GM19193 (cell line): Measurements from ENCODE around the gene TSC1.

Experiments used
- POLR2A ChIP-seq: IDR thresholded peaks from 4 replicates; pipeline ENCODE4 v1.6.1; 2011; ENCODE audit not compliant: insufficient read depth, insufficient read length; ENCODE audit errors: extremely low read depth

Gene TSC1

DNA sequence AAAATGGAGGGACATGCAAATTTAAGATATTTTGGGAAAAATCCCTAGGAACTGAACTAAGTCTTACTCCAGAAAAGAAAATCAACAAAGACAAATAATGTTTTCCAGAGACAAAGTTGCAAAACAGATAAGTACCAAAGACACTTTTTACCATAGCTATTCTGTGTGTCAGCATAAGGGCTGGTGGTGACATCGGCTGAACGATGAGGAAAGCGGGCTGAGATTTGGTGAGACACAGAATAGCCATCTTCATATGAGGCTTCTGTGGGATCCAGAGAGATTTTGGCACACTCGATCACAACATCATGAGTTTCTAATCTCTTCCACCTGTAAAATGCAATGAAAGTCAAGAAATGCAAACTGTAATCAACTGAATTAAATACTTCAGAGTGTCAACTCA, 32.3 kb downstream of the TSC1 start:
- TF ChIP-seq POLR2A = no peak

DNA sequence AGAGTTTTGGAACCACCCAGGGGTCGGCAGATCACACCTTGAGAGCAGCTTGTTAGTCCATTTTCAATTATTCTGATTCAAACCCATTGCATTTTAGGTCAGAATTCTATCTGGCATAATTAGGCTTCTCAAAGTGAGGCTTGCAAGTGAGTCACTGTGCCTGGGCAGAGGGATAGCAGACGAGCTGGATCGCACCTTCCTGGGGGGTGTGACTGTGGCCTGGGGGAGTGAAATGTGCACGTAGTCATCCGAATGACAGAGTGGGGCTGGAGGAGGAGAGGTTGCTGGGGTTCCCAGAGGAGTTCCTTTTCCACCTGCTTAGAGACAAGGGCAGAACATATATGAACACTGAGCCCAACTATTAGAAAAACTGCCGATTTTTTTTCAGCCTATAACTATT, 34.0 kb downstream of the TSC1 start:
- TF ChIP-seq POLR2A = no peak

DNA sequence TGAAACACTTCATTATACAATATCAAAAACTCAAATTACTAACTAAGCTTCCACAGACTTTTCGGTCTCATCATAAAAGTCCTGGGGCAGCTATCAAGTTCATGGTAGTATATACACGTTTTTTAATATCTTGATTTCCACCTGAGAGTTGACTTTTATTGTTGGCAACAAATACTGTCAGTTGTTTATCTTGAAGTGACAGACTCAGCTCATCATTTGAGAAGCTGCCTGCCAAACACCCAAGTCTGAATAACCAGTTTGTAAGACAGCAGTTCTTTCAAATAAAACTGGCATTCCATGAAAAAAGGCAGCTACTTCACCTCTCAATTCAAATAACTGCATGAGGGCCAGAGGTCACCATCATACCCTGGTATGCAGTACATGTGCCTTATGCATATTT, 35.1 kb downstream of the TSC1 start:
- no peak for TF ChIP-seq POLR2A

DNA sequence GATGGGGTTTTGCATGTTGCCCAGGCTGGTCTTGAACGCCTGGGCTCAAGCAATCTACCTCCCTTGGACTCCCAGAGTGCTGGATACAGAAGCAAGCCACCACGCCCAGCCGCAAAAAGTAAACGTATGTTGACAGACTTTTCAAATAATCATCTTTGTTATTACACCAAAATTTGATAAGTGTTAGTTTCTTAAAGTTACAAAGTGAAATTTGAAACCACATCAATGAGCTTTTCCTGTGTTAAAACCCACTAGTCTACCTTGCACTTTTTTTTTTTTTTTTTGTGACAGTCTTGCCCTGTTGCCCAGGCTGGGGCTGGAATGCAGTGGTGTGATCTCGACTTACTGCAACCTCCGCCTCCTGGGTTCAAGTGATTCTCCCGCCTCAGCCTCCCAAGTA, 35.8 kb downstream of the TSC1 start:
- TF ChIP-seq POLR2A = no peak

GRCh38 chr9:132905726-132906125, 38.7 kb downstream of the TSC1 start:
- no peak for TF ChIP-seq POLR2A

DNA sequence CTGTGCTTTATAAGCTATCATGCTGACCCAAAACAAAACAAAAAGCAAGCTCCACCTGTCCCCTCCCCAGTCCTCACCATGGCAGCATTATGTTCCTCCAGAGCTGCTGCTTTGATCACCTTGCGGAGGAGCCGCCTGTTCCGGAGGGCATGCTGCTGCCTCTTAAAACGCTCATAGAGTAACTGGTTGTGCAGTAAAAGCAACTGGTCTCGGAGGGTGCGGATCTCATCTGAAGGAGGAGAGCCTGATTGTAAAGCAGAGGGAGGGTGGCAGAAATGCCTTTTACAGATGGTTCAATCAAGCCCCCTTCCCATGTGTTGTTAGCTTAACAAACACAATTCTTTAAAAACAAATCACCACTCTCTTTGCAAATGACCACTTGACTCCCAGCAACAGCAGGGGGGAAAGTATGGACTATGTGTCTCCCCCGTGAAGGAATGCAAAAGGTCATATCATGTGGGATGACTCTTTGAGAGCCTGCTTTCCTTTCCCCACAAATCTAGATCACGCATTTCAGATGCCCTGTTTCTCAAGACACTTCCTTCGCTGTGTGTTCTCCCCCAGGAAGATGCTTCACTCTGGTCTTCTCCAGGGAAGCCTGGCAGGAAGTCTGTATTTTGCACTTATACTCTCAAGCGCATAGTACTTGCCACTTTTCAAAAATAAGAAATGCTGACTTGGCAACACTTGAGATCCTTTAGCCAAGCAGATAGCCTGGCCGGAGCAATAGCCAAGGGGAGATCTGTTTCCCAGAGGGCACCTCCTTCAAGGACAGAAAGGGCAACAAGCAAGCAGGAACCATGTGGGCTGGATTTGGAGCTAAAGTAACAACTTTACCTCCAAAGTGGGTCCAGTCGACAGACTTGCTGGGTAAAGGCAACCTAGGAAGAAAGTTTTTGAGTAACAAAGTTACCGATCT, 40.6 kb downstream of the TSC1 start:
- TF ChIP-seq POLR2A = no peak

GRCh38 chr9:132901858-132902831, 42.3 kb downstream of the TSC1 start:
- no peak for TF ChIP-seq POLR2A

DNA sequence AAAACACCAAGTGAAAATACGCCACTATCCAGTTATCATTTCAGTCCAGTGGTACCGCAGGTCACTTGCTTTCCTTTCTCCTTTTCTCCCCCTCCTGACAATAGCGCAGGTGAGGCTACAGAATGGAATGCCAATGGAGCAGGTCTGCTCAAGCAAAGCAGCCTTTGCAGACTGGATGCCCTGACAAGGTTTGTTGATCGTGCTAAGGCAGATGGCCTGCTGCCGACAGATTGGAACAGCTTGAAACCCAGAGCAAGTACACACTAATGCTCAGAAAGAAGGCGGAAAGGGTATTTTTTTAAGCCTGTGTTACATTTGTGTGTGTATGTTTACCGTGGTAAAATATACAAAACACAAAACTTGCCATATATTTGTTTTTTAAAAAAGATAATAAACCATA, 46.4 kb downstream of the TSC1 start:
- TF ChIP-seq POLR2A = no peak

- TF ChIP-seq POLR2A = no peak
Measured at GRCh38 chr9:132896906-132897305, 47.5 kb downstream of the TSC1 start.

DNA sequence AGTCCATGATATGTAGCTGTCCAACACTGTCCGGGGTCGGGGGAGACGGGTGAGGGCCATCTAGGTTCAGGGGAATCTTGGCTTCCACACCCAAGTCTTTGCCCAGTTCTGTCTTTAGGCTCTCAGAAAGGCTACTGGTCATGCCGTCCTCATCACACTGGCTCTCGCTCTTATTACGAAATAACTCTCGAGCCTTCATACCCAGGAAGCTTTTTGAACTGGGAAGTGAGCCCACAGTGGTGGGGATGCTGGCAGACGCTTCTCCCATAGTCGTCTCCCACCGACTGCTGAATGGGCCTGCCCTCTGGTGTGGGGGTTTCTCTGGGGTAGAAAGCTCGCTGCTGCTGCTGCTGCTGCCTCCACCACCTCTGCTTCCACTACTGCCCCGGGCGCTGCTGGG, 48.2 kb downstream of the TSC1 start:
- no peak for TF ChIP-seq POLR2A

- TF ChIP-seq POLR2A = no peak
Measured at GRCh38 chr9:132894862-132895835, 49.3 kb downstream of the TSC1 start.

- no peak for TF ChIP-seq POLR2A
Measured at GRCh38 chr9:132894346-132894745, 50.1 kb downstream of the TSC1 start.

- no peak for TF ChIP-seq POLR2A
Measured at GRCh38 chr9:132892400-132892799, 52.0 kb downstream of the TSC1 start.

DNA sequence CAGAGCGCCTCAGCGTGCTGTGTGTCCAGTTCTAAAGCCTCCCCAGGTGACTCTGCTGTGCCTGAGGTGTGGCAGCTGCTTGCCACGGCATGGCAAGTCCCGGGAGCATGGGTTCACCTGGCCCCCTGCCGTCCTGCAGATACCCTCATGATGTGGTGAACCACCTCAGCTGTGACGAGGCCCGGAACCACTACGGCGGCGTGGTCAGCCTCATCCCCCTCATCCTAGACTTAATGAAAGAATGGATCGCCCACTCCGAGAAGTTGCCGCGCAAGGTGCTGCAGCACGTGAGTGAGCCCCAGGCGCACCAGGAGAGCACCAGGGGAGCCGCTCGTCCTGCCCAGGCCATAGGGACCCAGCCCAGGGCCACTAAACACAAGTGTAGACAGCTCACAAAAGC, 56.3 kb downstream of the TSC1 start:
- TF ChIP-seq POLR2A = no peak

DNA sequence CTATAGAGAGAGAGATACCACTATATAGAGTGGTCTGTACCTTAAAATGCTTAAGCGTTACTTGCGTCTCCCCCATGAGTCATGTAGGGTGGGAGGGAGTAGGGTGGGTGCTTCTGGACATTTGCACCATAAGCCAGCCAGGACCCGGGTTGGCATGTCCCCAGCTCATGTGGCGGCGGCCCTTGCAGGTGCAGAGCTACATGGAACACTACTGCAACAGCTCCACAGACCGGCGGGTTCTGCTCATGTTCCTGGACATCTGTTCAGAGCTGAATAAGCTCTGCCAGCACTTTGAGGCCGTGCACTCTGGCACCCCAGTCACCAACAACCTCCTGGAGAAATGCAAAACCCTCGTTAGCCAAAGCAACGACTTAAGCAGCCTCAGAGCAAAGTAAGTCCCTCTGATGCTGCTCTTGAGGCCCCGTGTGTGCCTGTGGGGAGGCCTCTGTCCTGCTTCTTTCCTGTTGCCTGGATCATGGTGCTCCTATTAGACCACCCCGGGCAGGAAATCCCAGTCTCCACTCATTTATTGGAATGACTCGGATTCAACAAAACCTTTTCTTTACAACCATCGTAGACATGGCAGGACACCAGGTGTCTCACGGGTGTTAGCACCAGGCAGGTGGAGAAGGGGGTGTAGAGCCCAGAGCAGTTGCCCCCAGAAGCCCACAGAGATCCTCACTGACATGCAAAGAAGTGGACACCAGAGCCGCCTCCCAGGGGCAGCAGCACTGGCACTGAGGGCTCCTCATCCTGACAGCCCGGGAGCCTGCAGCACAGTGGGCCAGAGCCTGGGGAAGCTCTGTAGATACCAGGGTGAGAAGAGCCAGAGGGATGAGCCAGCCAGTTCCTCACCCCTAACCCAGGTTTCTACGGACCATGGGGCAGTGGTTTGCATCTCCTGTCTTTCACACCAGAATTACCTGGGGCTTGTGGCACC, 57.0 kb downstream of the TSC1 start:
- no peak for TF ChIP-seq POLR2A
